ENCODE measurements around the gene NOS2. TPM values are rescaled to one million over a fixed set of nuclear protein-coding genes. Genes with fewer than 3 reads are reported as not detected.
"Not testable (repeated sequence)": the region's sequence is repeated elsewhere in the genome, so short reads cannot be mapped to it uniquely, and the experiment has no call there.

The NOS2 gene
- total RNA-seq, 1 donor from 2014 or later, result not detected

DNA sequence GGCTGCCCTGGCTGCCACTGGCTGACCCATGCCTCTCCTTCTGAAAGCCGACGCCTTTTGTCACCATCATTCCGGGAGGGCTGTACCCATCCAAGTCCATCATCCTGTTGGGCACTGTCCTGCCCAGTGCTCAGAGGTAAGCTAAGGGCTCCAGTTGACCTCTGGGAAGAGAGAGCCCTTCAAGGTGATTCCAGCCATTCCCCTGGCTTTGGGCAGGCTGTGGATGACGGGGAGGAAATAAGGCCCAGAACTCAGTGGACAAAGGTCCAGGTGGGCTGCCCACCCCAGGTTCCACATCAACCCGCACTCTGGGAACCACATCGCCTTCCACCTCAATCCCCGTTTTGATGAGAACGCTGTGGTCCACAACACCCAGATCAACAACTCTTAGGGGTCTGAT lies 45.8 kb downstream of the NOS2 start:
- no peaks in the 10 kb centered on the region for H3K9me3 Mint-ChIP-seq (ENCODE audit: low read depth)
- H3K4me1 Mint-ChIP-seq (ENCODE audit: low read depth), result no peaks in the 10 kb centered on the region
- no peaks in the 10 kb centered on the region for H3K36me3 Mint-ChIP-seq (ENCODE audit: low read depth)
- H3K27ac Mint-ChIP-seq (ENCODE audit: unreplicated experiment), result no peak overlapping the region
- TF ChIP-seq, protein P1, sequence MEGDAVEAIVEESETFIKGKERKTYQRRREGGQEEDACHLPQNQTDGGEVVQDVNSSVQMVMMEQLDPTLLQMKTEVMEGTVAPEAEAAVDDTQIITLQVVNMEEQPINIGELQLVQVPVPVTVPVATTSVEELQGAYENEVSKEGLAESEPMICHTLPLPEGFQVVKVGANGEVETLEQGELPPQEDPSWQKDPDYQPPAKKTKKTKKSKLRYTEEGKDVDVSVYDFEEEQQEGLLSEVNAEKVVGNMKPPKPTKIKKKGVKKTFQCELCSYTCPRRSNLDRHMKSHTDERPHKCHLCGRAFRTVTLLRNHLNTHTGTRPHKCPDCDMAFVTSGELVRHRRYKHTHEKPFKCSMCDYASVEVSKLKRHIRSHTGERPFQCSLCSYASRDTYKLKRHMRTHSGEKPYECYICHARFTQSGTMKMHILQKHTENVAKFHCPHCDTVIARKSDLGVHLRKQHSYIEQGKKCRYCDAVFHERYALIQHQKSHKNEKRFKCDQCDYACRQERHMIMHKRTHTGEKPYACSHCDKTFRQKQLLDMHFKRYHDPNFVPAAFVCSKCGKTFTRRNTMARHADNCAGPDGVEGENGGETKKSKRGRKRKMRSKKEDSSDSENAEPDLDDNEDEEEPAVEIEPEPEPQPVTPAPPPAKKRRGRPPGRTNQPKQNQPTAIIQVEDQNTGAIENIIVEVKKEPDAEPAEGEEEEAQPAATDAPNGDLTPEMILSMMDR (IDR thresholded peaks at IDR 0.05), result no peak
- H3K27me3 Mint-ChIP-seq (ENCODE audit: low read depth), result peaks cover 13% of the 10 kb centered on the region
- DNase-seq (ENCODE audit: low spot score), result no peak
- H3K4me3 Mint-ChIP-seq (ENCODE audit: unreplicated experiment), result no peak overlapping the region

DNA sequence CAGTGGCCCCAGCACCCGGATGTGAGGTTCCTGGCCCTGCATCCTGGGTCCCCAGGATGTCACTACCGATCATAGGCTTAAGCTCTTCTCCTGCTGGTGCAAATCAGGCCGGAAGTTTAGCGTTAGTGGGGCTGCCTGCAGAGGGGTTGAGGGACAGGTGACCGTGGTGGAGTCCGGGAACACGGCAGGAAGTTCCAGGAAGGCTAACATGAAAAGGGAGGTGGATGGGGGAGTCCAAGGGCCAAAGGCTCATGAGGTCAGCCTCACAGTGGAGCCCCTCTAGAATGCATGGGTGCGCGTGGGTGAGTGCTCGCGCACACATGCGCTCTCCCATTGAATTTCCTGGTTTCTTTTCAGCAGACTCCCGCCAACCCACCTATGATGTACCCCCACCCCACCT lies 46.6 kb downstream of the NOS2 start:
- H3K4me3 Mint-ChIP-seq (ENCODE audit: unreplicated experiment); H3K36me3 Mint-ChIP-seq (ENCODE audit: low read depth); DNase-seq (ENCODE audit: low spot score); H3K4me1 Mint-ChIP-seq (ENCODE audit: low read depth); H3K9me3 Mint-ChIP-seq (ENCODE audit: low read depth); H3K27ac Mint-ChIP-seq (ENCODE audit: unreplicated experiment): not testable (repeated sequence)
- peaks cover 11% of the 10 kb centered on the region for H3K27me3 Mint-ChIP-seq (ENCODE audit: low read depth)

DNA sequence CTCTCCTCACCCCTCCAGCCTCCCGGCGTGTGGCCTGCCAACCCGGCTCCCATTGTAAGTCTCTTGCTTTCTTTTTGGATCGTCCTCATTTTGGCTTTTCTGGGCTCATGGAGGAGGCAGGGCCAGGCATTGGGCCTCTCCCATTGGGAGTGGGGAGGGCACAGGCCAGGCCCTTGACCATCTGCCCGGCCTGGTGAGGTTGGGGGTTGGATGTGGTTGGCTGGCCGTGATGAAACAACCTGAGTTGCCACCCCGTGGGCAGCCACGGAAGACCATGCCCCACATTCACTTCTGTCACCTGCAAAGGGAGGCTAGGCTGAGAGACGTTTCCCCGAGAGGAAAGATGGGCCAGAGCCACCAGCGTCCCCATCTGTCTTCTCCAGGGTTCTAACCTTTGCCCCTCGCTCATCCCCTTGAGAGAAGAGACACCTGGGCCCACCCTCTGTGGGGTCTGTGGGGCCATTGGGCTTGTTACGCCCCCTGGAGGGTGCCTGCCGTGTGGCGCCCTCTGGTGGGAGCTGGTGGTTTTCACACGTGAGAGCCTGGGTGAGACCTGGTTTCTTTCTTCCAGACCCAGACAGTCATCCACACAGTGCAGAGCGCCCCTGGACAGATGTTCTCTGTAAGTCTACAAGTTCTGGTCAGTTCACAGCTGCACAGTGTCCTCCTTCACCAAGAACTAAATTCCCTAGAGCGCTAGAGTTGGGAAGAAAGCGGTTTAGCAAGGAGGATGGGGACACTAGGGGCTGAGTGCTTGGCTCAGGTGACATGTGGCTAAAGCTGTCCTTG lies 47.3 kb downstream of the NOS2 start:
- not testable (repeated sequence) for H3K4me1 Mint-ChIP-seq (ENCODE audit: low read depth); H3K27me3 Mint-ChIP-seq (ENCODE audit: low read depth); H3K9me3 Mint-ChIP-seq (ENCODE audit: low read depth); H3K27ac Mint-ChIP-seq (ENCODE audit: unreplicated experiment); DNase-seq (ENCODE audit: low spot score); H3K4me3 Mint-ChIP-seq (ENCODE audit: unreplicated experiment); H3K36me3 Mint-ChIP-seq (ENCODE audit: low read depth)

DNA sequence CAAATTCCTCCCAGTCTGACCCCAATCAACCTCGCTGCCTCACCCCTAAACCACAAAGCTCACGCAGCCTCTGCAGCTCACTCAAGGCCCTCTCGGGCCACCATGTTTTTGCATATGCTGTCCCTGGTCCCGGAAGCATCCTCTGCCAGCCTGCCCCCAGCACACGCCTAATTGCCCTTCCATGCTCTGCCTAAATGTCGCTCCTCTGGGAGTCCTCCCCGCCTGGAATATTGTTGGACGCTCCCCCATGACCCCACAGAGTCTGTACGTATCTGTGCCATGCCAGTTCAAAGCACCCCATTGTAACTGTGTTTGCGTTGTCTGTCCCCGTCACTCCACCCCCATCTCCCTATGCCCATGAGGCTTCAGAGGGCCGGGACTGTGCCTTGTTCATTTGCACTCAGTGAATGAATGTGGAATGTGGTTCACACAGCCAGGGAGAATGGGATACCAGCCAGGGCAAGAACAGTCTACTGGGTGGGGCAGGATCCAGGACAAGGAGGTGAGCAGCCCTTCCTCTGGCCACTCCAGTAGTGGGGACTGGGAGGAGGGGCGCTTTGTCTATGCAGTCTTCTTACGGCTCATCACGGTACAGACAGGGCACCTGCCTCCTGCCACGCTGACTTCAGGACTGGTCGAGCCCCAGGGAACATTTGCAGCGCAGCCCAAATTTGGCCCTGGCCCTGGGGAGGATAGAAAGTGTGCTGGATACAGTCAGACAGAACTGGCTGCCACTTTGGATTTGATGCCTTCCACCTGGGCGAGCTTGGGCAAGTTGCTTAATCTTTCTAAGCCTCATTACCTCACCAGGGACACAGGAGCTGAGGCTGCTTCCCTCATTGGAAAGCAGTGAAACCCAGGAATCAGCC lies 48.5 kb downstream of the NOS2 start:
- no peak for DNase-seq (ENCODE audit: low spot score)
- H3K27ac Mint-ChIP-seq (ENCODE audit: unreplicated experiment), result no peak overlapping the region
- no peaks in the 10 kb centered on the region for H3K36me3 Mint-ChIP-seq (ENCODE audit: low read depth)
- H3K27me3 Mint-ChIP-seq (ENCODE audit: low read depth), result peaks cover 1% of the 10 kb centered on the region
- H3K4me1 Mint-ChIP-seq (ENCODE audit: low read depth), result no peaks in the 10 kb centered on the region
- H3K9me3 Mint-ChIP-seq (ENCODE audit: low read depth), result no peaks in the 10 kb centered on the region
- TF ChIP-seq, protein P1 (IDR thresholded peaks at IDR 0.05), result no peak
- no peak overlapping the region for H3K4me3 Mint-ChIP-seq (ENCODE audit: unreplicated experiment)

DNA sequence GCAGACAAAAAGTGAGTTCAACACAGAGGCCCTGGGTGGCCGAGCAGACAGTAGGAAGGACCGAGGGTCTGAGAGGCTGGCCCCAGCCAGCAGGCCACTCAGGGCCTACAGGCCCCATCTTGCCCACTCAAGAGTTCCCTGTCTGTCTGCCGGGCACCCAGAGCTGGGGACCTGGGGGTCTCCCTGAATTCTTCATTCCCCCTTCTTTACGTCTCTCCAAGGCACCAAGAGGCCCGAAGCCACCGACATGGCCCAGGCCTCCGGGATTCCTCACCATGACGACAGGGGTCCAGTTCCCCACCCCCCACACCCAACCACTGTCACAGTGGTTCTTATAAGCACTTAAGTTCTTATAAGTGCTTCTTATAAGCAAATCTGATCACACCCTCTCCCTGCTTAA lies 49.2 kb downstream of the NOS2 start:
- no peaks in the 10 kb centered on the region for H3K9me3 Mint-ChIP-seq (ENCODE audit: low read depth)
- no peak overlapping the region for H3K4me3 Mint-ChIP-seq (ENCODE audit: unreplicated experiment)
- no peaks in the 10 kb centered on the region for H3K4me1 Mint-ChIP-seq (ENCODE audit: low read depth)
- no peaks in the 10 kb centered on the region for H3K27me3 Mint-ChIP-seq (ENCODE audit: low read depth)
- TF ChIP-seq, protein P1 (IDR thresholded peaks at IDR 0.05), result no peak
- H3K27ac Mint-ChIP-seq (ENCODE audit: unreplicated experiment), result no peak overlapping the region
- no peak for DNase-seq (ENCODE audit: low spot score)
- H3K36me3 Mint-ChIP-seq (ENCODE audit: low read depth), result no peaks in the 10 kb centered on the region

DNA sequence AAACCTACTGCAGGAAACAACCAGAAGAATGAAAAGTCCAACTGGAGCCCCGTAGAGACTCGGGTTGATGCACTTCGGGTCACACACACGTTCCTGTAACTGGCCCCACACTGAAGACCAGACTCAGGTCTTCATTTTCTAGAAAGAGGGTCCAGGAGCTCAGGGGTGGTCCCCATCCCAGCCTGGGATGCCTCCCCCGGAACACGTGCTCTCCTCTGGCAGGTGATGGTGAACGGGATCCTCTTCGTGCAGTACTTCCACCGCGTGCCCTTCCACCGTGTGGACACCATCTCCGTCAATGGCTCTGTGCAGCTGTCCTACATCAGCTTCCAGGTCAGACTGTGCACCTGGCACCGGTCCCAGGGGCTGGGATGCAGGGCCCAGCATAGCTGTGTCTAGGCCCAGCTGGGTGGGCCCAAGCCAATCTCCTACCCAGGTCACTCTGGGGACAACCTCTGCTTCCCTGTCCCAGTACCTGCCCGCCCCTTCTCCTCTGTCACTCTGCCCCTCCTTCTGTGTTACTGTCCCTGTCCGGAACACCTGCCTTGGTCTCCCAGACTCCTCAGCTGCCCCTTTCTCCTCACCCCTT lies 50.7 kb downstream of the NOS2 start:
- H3K36me3 Mint-ChIP-seq (ENCODE audit: low read depth); H3K4me3 Mint-ChIP-seq (ENCODE audit: unreplicated experiment); H3K4me1 Mint-ChIP-seq (ENCODE audit: low read depth); DNase-seq (ENCODE audit: low spot score); H3K9me3 Mint-ChIP-seq (ENCODE audit: low read depth); H3K27me3 Mint-ChIP-seq (ENCODE audit: low read depth): not testable (repeated sequence)
- peak overlapping the region; percentile 49 for H3K27ac Mint-ChIP-seq (ENCODE audit: unreplicated experiment)
